ENCODE measurements around the gene ANKRD2.
A peak's percentile ranks its signal among the peaks of the same experiment; 100 is the strongest.
"Not testable (repeated sequence)": the region's sequence is repeated elsewhere in the genome, so short reads cannot be mapped to it uniquely, and the experiment has no call there.

ANKRD2 gene

GRCh38 chr10:97546456-97547270, 25.9 kb upstream of the ANKRD2 start:
- DNase-seq = no peak

DNA sequence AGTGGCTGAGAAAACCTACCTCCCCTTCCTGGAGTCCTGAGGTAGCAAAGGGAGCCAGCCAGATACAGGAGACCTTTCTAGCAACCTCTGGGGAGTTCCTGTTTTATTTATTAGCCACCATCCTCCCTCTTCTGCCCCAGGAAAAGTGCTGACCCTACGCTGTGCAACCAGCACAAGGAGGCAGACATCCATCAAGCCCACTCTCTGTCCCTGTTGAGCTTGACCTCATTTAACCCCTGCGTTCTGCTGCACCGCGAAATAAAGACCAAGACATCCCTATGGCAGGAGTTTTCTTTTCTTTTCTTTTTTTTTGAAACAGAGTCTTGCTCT, 25.3 kb upstream of the ANKRD2 start:
- DNase-seq = no peak

- no peak for DNase-seq
Measured at GRCh38 chr10:97547962-97548361, 24.6 kb upstream of the ANKRD2 start.

GRCh38 chr10:97548828-97549455, 23.6 kb upstream of the ANKRD2 start:
- DNase-seq = no peak

GRCh38 chr10:97549587-97550322, 22.8 kb upstream of the ANKRD2 start:
- peak in 9 of 14 donors; percentile 34 to 79 (median 58) for DNase-seq

DNA sequence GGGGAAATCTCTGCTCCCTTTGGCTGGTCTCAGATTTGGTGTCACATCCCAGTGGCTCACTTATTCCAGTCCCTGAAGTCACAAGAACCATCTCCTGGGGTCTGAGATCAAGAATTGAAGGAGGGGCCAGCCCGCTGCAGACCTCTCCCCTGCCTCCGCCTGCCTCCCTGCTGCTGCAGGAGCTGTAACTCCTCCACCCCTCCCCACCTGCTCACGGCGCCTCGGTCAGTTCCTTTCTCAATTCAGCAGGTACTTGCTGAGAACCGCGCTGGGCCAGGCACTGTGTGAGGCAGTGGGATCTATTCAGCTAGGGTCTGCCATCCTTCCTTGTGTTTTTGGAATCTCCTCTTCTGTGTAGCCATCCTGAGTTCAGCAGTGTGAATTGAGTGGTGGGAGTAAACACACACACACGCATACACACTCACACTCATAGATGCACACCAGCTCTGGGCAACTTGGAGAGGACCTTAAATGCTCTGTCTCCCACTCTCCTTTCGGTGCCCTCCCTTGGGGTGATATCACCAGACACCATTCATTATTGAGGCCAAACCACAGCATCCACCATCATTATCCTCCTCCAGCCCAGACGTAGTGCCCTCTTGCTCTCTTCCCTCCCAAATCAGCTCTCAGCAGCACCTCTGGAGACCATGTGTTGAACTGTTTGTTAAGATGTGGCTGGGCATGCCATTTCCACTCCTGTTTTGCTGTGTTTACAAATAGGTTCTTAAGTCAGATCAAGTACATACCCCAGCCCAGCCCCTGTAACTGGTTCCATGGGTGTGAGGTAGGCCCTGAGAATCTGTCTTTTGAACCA, 22.0 kb upstream of the ANKRD2 start:
- DNase-seq = no peak

DNA sequence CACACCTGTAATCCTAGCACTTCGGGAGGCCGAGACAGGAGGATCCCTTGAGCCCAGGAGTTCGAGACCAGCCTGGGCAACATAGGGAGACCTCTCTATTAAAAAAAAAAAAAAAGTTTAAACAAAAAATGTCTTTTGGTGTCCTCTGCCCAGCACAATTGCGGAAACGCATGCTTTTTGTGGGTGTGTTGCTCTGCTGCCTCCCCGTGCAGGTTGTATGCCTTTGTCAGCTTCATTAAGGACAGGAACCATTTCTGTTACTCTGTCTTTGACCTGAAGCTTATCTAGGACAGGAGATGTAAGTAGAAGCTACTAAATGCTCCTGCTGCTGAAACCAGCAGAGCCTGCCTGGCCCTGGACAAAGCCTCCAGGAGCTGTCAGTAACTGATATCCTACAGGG, 21.3 kb upstream of the ANKRD2 start:
- no peak for DNase-seq

GRCh38 chr10:97553575-97554031, 19.0 kb upstream of the ANKRD2 start:
- DNase-seq = peak in 9 of 14 donors; percentile 6 to 73 (median 35)

DNA sequence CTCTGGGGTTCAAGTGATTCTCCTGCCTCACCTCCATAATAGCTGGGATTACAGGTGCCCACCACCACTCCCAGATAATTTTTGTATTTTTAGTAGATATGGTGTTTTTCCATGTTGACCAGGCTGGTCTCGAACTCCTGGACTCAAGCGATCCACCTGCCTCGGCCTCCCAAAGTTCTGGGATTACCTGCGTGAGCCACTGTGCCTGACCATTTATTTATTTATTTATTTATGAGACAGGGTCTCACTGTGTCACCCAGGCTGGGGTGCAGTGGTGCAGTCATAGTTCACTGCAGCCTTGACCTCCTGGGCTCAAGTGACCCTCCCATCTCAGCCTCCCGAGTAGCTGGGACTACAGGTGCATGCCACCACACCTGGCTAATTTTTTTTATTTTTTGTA, 18.2 kb upstream of the ANKRD2 start:
- not testable (repeated sequence) for DNase-seq

DNA sequence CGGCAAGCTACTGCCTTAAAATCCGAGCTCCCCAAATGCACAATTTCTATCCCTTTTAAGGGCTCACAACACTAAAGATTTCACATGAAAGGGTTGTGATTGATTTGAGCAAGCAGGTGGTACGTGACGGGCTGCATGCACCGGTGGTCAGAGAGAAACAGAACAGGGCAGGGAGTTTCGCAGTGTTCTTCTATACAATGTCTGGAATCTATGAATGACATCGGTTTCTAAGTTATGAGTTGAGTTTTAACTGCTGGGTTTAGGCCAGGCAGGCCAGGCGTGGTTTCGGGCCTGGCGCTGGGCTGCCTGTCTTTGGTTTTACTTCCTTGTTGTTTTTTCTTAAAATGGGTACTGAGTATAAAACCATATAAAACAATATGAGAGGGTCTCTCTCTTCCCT, 17.0 kb upstream of the ANKRD2 start:
- DNase-seq = not testable (repeated sequence)

DNA sequence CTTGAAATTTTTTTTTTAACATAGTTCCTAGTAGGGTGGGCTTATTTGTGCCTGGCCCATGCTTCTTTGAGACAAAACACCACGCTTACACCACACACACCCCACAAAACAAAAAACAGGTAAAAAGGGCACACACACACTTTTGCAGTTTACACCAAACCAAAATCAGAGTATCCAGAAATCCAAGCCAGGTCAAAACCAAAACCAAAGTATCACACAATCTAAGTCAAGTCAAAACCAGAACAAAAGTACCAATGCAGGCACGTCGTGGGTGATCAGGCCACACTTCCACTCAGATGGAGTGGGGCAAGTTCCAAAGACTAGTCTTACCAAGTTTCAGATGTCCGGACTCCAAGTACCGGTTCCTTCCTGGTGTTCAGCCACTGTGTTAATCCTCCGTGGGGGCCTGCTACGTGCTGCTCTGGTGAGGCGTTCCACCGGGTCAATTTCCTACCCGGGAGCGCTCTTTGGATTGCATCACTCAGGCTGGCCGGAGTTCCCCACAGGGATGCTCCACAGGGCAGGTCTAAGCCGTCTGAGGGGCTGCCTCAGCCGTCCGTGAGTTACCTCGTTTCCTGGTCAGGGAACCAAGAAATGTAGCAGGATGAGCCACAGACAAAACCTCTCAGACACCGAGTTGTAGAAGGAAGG, 11.7 kb upstream of the ANKRD2 start:
- DNase-seq = not testable (repeated sequence)

DNA sequence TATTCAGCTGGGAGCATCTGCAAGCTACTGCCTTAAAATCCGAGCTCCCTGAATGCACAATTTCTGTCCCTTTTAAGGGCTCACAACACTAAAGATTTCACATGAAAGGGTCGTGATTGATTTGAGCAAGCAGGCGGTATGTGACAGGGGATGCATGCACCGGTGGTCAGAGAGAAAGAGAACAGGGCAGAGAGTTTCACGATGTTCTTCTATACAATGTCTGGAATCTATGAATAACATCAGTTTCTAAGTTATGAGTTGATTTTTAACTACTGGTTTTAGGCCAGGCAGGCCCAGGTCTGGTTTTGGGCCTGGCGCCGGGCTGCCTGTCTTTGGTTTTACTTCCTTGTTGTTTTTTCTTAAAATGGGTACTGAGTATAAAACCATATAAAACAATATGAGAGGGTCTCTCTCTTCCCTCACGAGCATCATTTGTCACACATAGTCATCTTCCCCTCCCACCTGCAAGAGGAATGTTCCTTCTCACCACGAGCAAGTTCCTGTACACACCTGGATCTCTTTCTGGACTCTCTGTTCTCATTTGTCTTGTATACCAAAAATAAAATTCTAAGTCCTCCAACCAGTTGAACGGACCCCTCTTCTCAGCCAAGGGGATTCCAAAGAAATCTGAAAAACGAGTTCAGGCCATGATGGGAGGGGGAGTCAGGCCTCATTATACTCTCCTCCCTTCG, 11.0 kb upstream of the ANKRD2 start:
- not testable (repeated sequence) for DNase-seq

DNA sequence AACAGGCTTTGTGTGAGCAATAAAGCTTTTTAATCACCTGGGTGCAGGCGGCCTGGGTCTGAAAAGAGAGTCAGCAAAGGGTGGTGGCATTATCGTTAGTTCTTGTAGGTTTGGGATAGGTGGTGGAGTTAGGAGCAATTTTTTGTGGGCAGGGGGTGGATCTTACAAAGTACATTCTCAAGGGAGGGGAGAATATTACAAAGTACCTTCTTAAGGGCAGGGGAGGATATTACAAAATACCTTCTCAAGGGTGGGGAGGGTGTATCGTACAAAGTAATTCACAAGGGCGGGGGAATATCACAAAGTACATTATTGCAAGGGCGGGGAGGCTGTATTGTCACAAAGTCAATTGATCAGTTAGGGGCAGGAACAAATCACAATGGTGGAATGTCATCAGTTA, 10.2 kb upstream of the ANKRD2 start:
- DNase-seq = not testable (repeated sequence)

GRCh38 chr10:97563337-97563736, 9.2 kb upstream of the ANKRD2 start:
- no peak for DNase-seq

- DNase-seq = no peak
Measured at GRCh38 chr10:97564776-97565175, 7.8 kb upstream of the ANKRD2 start.

GRCh38 chr10:97566336-97566996, 6.1 kb upstream of the ANKRD2 start:
- DNase-seq = no peak

GRCh38 chr10:97567891-97568290, 4.7 kb upstream of the ANKRD2 start:
- DNase-seq = no peak

GRCh38 chr10:97570146-97570788, 2.3 kb upstream of the ANKRD2 start:
- DNase-seq = peak in 1 of 14 donors; percentile 60

- peak in 5 of 14 donors; percentile 31 to 93 (median 40) for DNase-seq
Measured at GRCh38 chr10:97570789-97571471, 1.6 kb upstream of the ANKRD2 start.
